Heart left ventricle (tissue), 16 donors: ENCODE data around the gene MDM4. TPM values are rescaled to one million over a fixed set of nuclear protein-coding genes. Genes with fewer than 3 reads are reported as not detected.

Experiments
- ATAC-seq, 4 donors: fragments of 200-7000 bp; cut with Tn5 transposase; one replicate each; pipeline ENCODE4 v1.9.1; 2020 to 2022; ENCODE audit warnings: moderate library complexity in 4 of 4, mild to moderate bottlenecking in 3 of 4, moderate number of reproducible peaks in 1 of 4
- DNase-seq, 5 donors: peaks; one replicate each; pipeline ENCODE4 v3.0.0-alpha.2; 2020
- H3K27ac ChIP-seq, 12 donors: fragments of 200-600 bp; sonication (generic) in 4 of 12; one replicate each; pipeline versions ENCODE4 v1.5.0 to v1.8.0; 2016 to 2022; ENCODE audit warnings: mild to moderate bottlenecking in 2 of 12
- H3K27me3 ChIP-seq, 9 donors: fragments of 200-600 bp; sonication (generic) in 2 of 9; one replicate each; pipeline versions ENCODE4 v1.5.1 to v1.8.0; 2016 to 2022; ENCODE audit warnings: mild to moderate bottlenecking in 3 of 9
- H3K36me3 ChIP-seq, 9 donors: fragments of 200-600 bp; sonication (generic) in 2 of 9; one replicate each; pipeline versions ENCODE4 v1.5.0 to v1.8.0; 2018 to 2022; ENCODE audit warnings: mild to moderate bottlenecking in 2 of 9
- H3K4me1 ChIP-seq, 12 donors: fragments of 200-600 bp; sonication (generic) in 4 of 12; one replicate each; pipeline versions ENCODE4 v1.5.0 to v1.8.0; 2016 to 2022; ENCODE audit warnings: mild to moderate bottlenecking in 3 of 12
- H3K4me3 ChIP-seq, 12 donors: fragments of 200-600 bp; sonication (generic) in 4 of 12; one replicate each; pipeline versions ENCODE4 v1.5.0 to v1.8.0; 2017 to 2022; ENCODE audit warnings: mild to moderate bottlenecking in 9 of 12, moderate library complexity in 4 of 12
- H3K9me3 ChIP-seq, 12 donors: fragments of 200-600 bp; sonication (generic) in 4 of 12; one replicate each; pipeline versions ENCODE4 v1.5.0 to v1.8.0; 2016 to 2022; ENCODE audit warnings: mild to moderate bottlenecking in 1 of 12
- POLR2A ChIP-seq, 2 donors: fragments of 450-650 bp; IDR thresholded peaks; one replicate each; pipeline ENCODE4 v1.6.1; 2017; ENCODE audit warnings: antibody characterized with exemption in 2 of 2, mild to moderate bottlenecking in 2 of 2, moderate library complexity in 2 of 2
- WGBS, 4 donors: extraction: QIAGEN DNeasy Blood & Tissue Kit in 2 of 4; methylation state at CpG; one replicate each; pipeline versions ENCODE4 v1.1.5 to v1.1.7; 2013 to 2018; 5-methylcytosine and 5-hydroxymethylcytosine counted together
- intact Hi-C, 10 donors: fragments of 100-400 bp; cut with DNase I; formaldehyde crosslinking; loops; one replicate each; pipeline versions ENCODE4 v1.11.1 to v1.14.2; 2022
- polyA plus RNA-seq, 2 donors: library from polyadenylated mRNA; stranded (reverse); fragments of 200-250 nt; gene quantifications; one replicate each; pipeline ENCODE4 v1.2.3, GENCODE V29; 2013
- total RNA-seq, 9 donors: library from RNA; depleted of rRNA in 2 of 9; stranded (reverse); fragments of >200 nt in 2 of 9; fragmentation: NEBNext Ultra II Directional in 3 of 9; extraction: Animal tissue kit (Norgen Biotek cat#: 25700) in 3 of 9; gene quantifications; one replicate each; pipeline versions ENCODE4 v1.1.0 to v1.2.4, GENCODE V29; 2016 to 2023
- TF ChIP-seq, protein P1 (sequence below), 12 donors: fragments of 200-600 bp; sonication (generic) in 4 of 12; IDR thresholded peaks; one replicate each; pipeline versions ENCODE4 v1.5.0 to v1.8.0; 2018 to 2022; ENCODE audit warnings: antibody characterized with exemption in 12 of 12, mild to moderate bottlenecking in 5 of 12
- donor health status: ischemic (EF 13 %, LVEDD 7.1; RV severe dilation, severe dysfunction).
- donor health status: healthy with polysubstance abuse.
- donor health status: DM: no; HTN: yes; CAD: no.
- donor health status: DM: no; HTN: no; CAD: no.
- donor health status: ischemic (EF 25% LVEDD 6.9; RV normal size, moderate dysfunction).
- donor health status: ischemic (EF 25% LVEDD 5.7; RV mildly dilated, moderate dysfunction).
- donor health status: healthy.
- donor health status: DM: yes; HTN: yes; CAD: no.
- donor health status: ischemic (EF 35%, LVEDD 5.7; RV mildly dilated, moderate dysfunction).
- donor health status: nonischemic (EF 11% LVEDD 7.7; RV severe dilation, severe dysfunction).
- donor health status: DM: yes; HTN: yes; CAD: no.
- donor health status: PGD.
- donor health status: ischemic (EF 29% LVEDD 5.4; RV normal size, mild dysfunction).
- donor health status: nonischemic (EF 23%, LVEDD 6.1; RV moderate dilation, normal function).

MDM4 gene
- total and polyA plus RNA-seq, 11 donors, result 5.7 to 48.7 (median 31.6) TPM

GRCh38 chr1:204578867-204579664, 62.9 kb downstream of the MDM4 start:
- Histone ChIP-seq H3K27ac (peak overlapping the region in 8 of 12 donors; percentile 1 to 82 (median 24)), H3K36me3 (no peaks in the 10 kb centered on the region), H3K27me3 (no peaks in the 10 kb centered on the region), H3K9me3 (no peaks in the 10 kb centered on the region), H3K4me1 (peaks cover 0 to 28% (median 7%) of the 10 kb centered on the region in 12 donors), H3K4me3 (peak overlapping the region in 10 of 12 donors; percentile 18 to 59 (median 41))
- 30 to 61% (median 47%) methylated on average over 12 to 18 of the region's 18 CpGs for WGBS, 4 donors
- DNase-seq, result peak; percentile 33 to 72 (median 39)
- TF ChIP-seq, protein P1, sequence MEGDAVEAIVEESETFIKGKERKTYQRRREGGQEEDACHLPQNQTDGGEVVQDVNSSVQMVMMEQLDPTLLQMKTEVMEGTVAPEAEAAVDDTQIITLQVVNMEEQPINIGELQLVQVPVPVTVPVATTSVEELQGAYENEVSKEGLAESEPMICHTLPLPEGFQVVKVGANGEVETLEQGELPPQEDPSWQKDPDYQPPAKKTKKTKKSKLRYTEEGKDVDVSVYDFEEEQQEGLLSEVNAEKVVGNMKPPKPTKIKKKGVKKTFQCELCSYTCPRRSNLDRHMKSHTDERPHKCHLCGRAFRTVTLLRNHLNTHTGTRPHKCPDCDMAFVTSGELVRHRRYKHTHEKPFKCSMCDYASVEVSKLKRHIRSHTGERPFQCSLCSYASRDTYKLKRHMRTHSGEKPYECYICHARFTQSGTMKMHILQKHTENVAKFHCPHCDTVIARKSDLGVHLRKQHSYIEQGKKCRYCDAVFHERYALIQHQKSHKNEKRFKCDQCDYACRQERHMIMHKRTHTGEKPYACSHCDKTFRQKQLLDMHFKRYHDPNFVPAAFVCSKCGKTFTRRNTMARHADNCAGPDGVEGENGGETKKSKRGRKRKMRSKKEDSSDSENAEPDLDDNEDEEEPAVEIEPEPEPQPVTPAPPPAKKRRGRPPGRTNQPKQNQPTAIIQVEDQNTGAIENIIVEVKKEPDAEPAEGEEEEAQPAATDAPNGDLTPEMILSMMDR (IDR thresholded peaks at IDR 0.05), result no peak
- TF ChIP-seq POLR2A (IDR thresholded peaks at IDR 0.05), result no peak
- intact Hi-C loops, result loop anchor here in 1 of 10 donors (10.0 kb wide), 1 partner anchor 356 kb away; no protein-coding TSS in a partner anchor
- peak; percentile 18 to 65 (median 41) for ATAC-seq

GRCh38 chr1:204579681-204580080, 63.5 kb downstream of the MDM4 start:
- Histone ChIP-seq H3K36me3 (no peaks in the 10 kb centered on the region), H3K4me3 (peak overlapping the region in 8 of 12 donors; percentile 18 to 59 (median 44)), H3K27me3 (no peaks in the 10 kb centered on the region), H3K4me1 (peaks cover 0 to 28% (median 6%) of the 10 kb centered on the region in 12 donors), H3K27ac (peak overlapping the region in 3 of 12 donors; percentile 30 to 82 (median 46)), H3K9me3 (no peaks in the 10 kb centered on the region)
- intact Hi-C loops, result loop anchor here in 1 of 10 donors (10.0 kb wide), 1 partner anchor 355 kb away; no protein-coding TSS in a partner anchor
- TF ChIP-seq, protein P1 (IDR thresholded peaks at IDR 0.05), result no peak
- no peak for TF ChIP-seq POLR2A (IDR thresholded peaks at IDR 0.05)
- 73 to 80% (median 76%) methylated on average over 6 of the region's 6 CpGs for WGBS, 4 donors
- no peak for ATAC-seq
- no peak for DNase-seq

DNA sequence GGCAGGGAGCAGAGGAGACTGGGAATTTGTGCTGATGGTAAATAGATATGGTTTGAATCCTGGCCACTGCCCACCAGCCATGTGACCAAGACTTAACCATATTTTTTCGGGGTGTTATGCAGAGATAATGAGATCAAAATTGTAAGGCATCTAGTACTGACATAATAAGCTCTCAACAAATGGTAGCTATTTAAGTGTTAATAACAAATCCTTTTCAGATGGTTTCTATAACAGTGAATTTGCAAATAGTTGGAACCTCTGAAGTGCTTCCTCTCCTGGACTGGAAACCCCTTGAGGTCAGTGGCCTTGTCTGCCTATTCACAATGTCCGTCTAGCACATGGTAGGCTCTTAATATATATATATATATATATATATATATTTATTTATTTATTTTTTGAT, 64.7 kb downstream of the MDM4 start:
- Histone ChIP-seq H3K27ac (no peak overlapping the region), H3K4me3 (no peak overlapping the region), H3K9me3 (no peaks in the 10 kb centered on the region), H3K27me3 (no peaks in the 10 kb centered on the region), H3K36me3 (no peaks in the 10 kb centered on the region), H3K4me1 (peaks cover 0 to 28% (median 5%) of the 10 kb centered on the region in 12 donors)
- no peak for TF ChIP-seq POLR2A (IDR thresholded peaks at IDR 0.05)
- TF ChIP-seq, protein P1 (IDR thresholded peaks at IDR 0.05), result no peak
- intact Hi-C loops, result no loop called here
- ATAC-seq, result no peak
- no peak for DNase-seq
- 86 to 89% (median 87%) methylated on average over 2 of the region's 2 CpGs for WGBS, 4 donors

- DNase-seq (no peak), ATAC-seq (no peak)
- H3K4me3 ChIP-seq, result no peak overlapping the region
- intact Hi-C loops, result no loop called here
- H3K27ac ChIP-seq, result no peak overlapping the region
- whole genome bisulfite sequencing, 4 donors, result 90 to 96% (median 94%) methylated on average over 3 of the region's 3 CpGs
- H3K9me3 ChIP-seq, result no peaks in the 10 kb centered on the region
- H3K4me1 ChIP-seq, result peaks cover 0 to 28% (median 5%) of the 10 kb centered on the region in 12 donors
- H3K36me3 ChIP-seq, result no peaks in the 10 kb centered on the region
- H3K27me3 ChIP-seq, result no peaks in the 10 kb centered on the region
- TF ChIP-seq, protein P1 (IDR thresholded peaks at IDR 0.05), result no peak
- no peak for TF ChIP-seq POLR2A (IDR thresholded peaks at IDR 0.05)
Observed at GRCh38 chr1:204581759-204582158, 65.6 kb downstream of the MDM4 start.
